B cell (primary cell): ENCODE results near the gene METAP1D. TPM values are rescaled to one million over a fixed set of nuclear protein-coding genes. Genes with fewer than 3 reads are reported as not detected.

Experiments
- ATAC-seq: fragments of 200-7000 bp; cut with Tn5 transposase; one replicate; pipeline ENCODE4 v1.10.0; 2021; ENCODE audit warnings: low read depth, mild to moderate bottlenecking, moderate number of reproducible peaks, moderate library complexity
- CTCF ChIA-PET: fragments of 350-600 bp; sonication (Branson Sonifier 250); formaldehyde crosslinking; loops from one replicate; lab custom pipeline; 2021; ENCODE audit warnings: antibody characterized with exemption, inconsistent platforms; lab: Charles Lee
- POLR2A ChIA-PET: fragments of 350-600 bp; sonication (Branson Sonifier 250); formaldehyde crosslinking; loops from one replicate; lab custom pipeline; 2021; ENCODE audit warnings: antibody characterized with exemption; lab: Charles Lee
- DNase-seq: peaks from one replicate; pipeline ENCODE4 v3.0.0; 2013
- H2AFZ ChIP-seq: 2 replicates; pipeline ENCODE4 v1.6.1; 2012; ENCODE audit warnings: mild to moderate bottlenecking, low read depth, low read length; ENCODE audit not compliant: insufficient read depth, poor library complexity, severe bottlenecking
- H3K27ac ChIP-seq, 2 donors: 1 replicate in 1 of 2; 2 replicates in 1 of 2; pipeline ENCODE4 v1.5.1; 2012 to 2013; ENCODE audit warnings: low read length in 2 of 2, mild to moderate bottlenecking in 2 of 2, moderate library complexity in 1 of 2
- H3K27me3 ChIP-seq, 4 experiments: fragments of 200-600 bp in 1 of 4; sonication (generic) in 1 of 4; replicated peaks in 1 of 4; 1 replicate in 2 of 4; 2 replicates in 2 of 4; pipeline versions ENCODE4 v1.6.1 to v1.7.0; 2013 to 2016; ENCODE audit warnings: low read length in 3 of 4, mild to moderate bottlenecking in 2 of 4, mixed read lengths in 1 of 4, moderate library complexity in 1 of 4; ENCODE audit not compliant: insufficient read depth in 4 of 4, control insufficient read depth in 3 of 4; ENCODE audit errors: control extremely low read depth in 1 of 4
- H3K36me3 ChIP-seq, 2 experiments: replicated peaks in 1 of 2; 1 replicate in 1 of 2; 2 replicates in 1 of 2; pipeline versions ENCODE4 v1.6.1 to v1.7.1; 2013; ENCODE audit warnings: low read length in 1 of 2; ENCODE audit not compliant: insufficient read depth in 2 of 2, control insufficient read depth in 1 of 2; ENCODE audit errors: control extremely low read depth in 1 of 2, extremely low read depth in 1 of 2
- H3K4me1 ChIP-seq, 2 donors: fragments of 200-600 bp in 1 of 2; sonication (generic) in 1 of 2; 1 replicate in 1 of 2; 2 replicates in 1 of 2; pipeline versions ENCODE4 v1.5.1 to v1.6.1; 2013 to 2017; ENCODE audit warnings: low read length in 2 of 2; ENCODE audit not compliant: control insufficient read depth in 2 of 2, insufficient read depth in 2 of 2
- H3K4me2 ChIP-seq: replicated peaks from 2 replicates; pipeline ENCODE3; 2012; ENCODE audit warnings: mild to moderate bottlenecking, low read depth, low read length; ENCODE audit not compliant: poor library complexity, severe bottlenecking
- H3K4me3 ChIP-seq, 5 experiments: fragments of 200-600 bp in 1 of 5; sonication (generic) in 1 of 5; 1 replicate in 3 of 5; 2 replicates in 2 of 5; pipeline versions ENCODE4 v1.5.1 to v1.7.0; 2011 to 2016; ENCODE audit warnings: low read length in 4 of 5, mild to moderate bottlenecking in 4 of 5, low read depth in 2 of 5, control low read depth in 1 of 5, moderate library complexity in 1 of 5; ENCODE audit not compliant: insufficient read depth in 1 of 5; ENCODE audit errors: control extremely low read depth in 1 of 5, extremely low read depth in 1 of 5
- H3K79me2 ChIP-seq: fragments of 200-600 bp; sonication (generic); one replicate; pipeline ENCODE4 v1.6.0; 2016; ENCODE audit warnings: low read length; ENCODE audit not compliant: control insufficient read depth, insufficient read depth
- H3K9ac ChIP-seq: fragments of 200-600 bp; sonication (generic); 2 replicates; pipeline ENCODE4 v1.6.1; 2017; ENCODE audit warnings: mild to moderate bottlenecking, low read length, moderate library complexity
- H3K9me3 ChIP-seq, 3 donors: one replicate each; pipeline versions ENCODE4 v1.6.1 to v1.7.1; 2013; ENCODE audit warnings: low read length in 2 of 3; ENCODE audit not compliant: control insufficient read depth in 2 of 3, insufficient read depth in 1 of 3; ENCODE audit errors: control extremely low read depth in 1 of 3
- H4K20me1 ChIP-seq: 2 replicates; pipeline ENCODE4 v1.6.0; 2012; ENCODE audit warnings: mild to moderate bottlenecking, low read length; ENCODE audit not compliant: insufficient read depth, control insufficient read depth, poor library complexity, severe bottlenecking
- H3K27ac Mint-ChIP-seq: one replicate; pipeline ENCODE4 v1.8.0; 2021; ENCODE audit warnings: mixed read lengths
- H3K27me3 Mint-ChIP-seq: one replicate; pipeline ENCODE4 v1.8.0; 2021; ENCODE audit warnings: mixed read lengths
- H3K4me1 Mint-ChIP-seq: one replicate; pipeline ENCODE4 v1.8.0; 2021; ENCODE audit warnings: mixed read lengths
- H3K4me3 Mint-ChIP-seq: one replicate; pipeline ENCODE4 v1.8.0; 2021; ENCODE audit warnings: mixed read lengths
- H3K9me3 Mint-ChIP-seq: one replicate; pipeline ENCODE4 v1.8.0; 2022; ENCODE audit warnings: mixed read lengths; ENCODE audit not compliant: insufficient read depth
- CTCF ChIP-seq: fragments of 200-600 bp; IDR thresholded peaks from one replicate; pipeline ENCODE4 v1.8.0; 2022; ENCODE audit warnings: antibody characterized with exemption, mild to moderate bottlenecking
- EZH2 ChIP-seq: IDR thresholded peaks from 2 replicates; pipeline ENCODE4 v1.6.1; 2012; ENCODE audit warnings: borderline replicate concordance, low read depth, mild to moderate bottlenecking, moderate library complexity, low read length; ENCODE audit not compliant: insufficient read depth, poor library complexity, severe bottlenecking
- WGBS: methylation state at CpG from one replicate; pipeline ENCODE4 v1.1.5; 2013; ENCODE audit warnings: missing lambda C conversion rate; ENCODE audit not compliant: insufficient coverage; 5-methylcytosine and 5-hydroxymethylcytosine counted together
- intact Hi-C: fragments of 100-400 bp; cut with micrococcal nuclease; formaldehyde crosslinking; loops from one replicate; pipeline ENCODE4 v1.10.0; 2022
- polyA plus RNA-seq: library from polyadenylated mRNA; depleted of rRNA; stranded (reverse); fragments of >200 nt; gene quantifications from 2 replicates; pipeline ENCODE4 v1.2.3, GENCODE V29; 2012
- total RNA-seq, 2 donors: library from RNA; stranded (reverse); fragments of 120-200 nt in 1 of 2; gene quantifications; 1 replicate in 1 of 2; 2 replicates in 1 of 2; pipeline versions ENCODE4 v1.2.3 to v1.2.4, GENCODE V29; 2013 to 2022

The METAP1D gene
- total and polyA plus RNA-seq, 2 donors (not counting 1 experiment from before 2014, with no cell fraction given), result 7.8 to 8.9 TPM

- POLR2A ChIA-PET, result no interaction called here
- Histone ChIP-seq H3K4me1 (no peaks in the 10 kb centered on the region), H3K27ac (no peak overlapping the region), H2AFZ (no peak overlapping the region), H3K4me3 (no peak overlapping the region), H3K36me3 (no peaks in the 10 kb centered on the region), H3K79me2 (no peaks in the 10 kb centered on the region), H3K4me2 (no peak overlapping the region), H3K9ac (no peak overlapping the region), H3K27me3 (no peaks in the 10 kb centered on the region), H3K9me3 (no peaks in the 10 kb centered on the region), H4K20me1 (no peaks in the 10 kb centered on the region)
- Mint-ChIP-seq H3K4me1 (no peaks in the 10 kb centered on the region), H3K27ac (no peak overlapping the region), H3K4me3 (no peak overlapping the region), H3K9me3 (no peaks in the 10 kb centered on the region), H3K27me3 (no peaks in the 10 kb centered on the region)
- TF ChIP-seq CTCF (no peak), EZH2 (no peak)
- CTCF ChIA-PET, result no interaction called here
- ATAC-seq (no peak), DNase-seq (no peak)
- intact Hi-C loops, result no loop called here
- WGBS, result 100% methylated on average over 5 of the region's 8 CpGs
Measured at GRCh38 chr2:172047566-172048507, 48.1 kb downstream of the METAP1D start.
